Lower lobe of right lung (tissue), 2 donors: Measurements from ENCODE around the gene PEG3. TPM values are rescaled to one million over a fixed set of nuclear protein-coding genes. Genes with fewer than 3 reads are reported as not detected.

Experiments used
- ATAC-seq, 2 donors: fragments of 200-7000 bp; cut with Tn5 transposase; one replicate each; pipeline ENCODE4 v1.9.1; 2020 to 2022; ENCODE audit warnings: mild to moderate bottlenecking in 2 of 2, moderate library complexity in 2 of 2
- DNase-seq: peaks from one replicate; pipeline ENCODE4 v3.0.0-alpha.2; 2020
- H3K27ac ChIP-seq: fragments of 200-600 bp; one replicate; pipeline ENCODE4 v1.8.0; 2022
- H3K27me3 ChIP-seq: fragments of 200-600 bp; one replicate; pipeline ENCODE4 v1.8.0; 2022; ENCODE audit warnings: low read depth
- H3K36me3 ChIP-seq: fragments of 200-600 bp; one replicate; pipeline ENCODE4 v1.8.0; 2022; ENCODE audit warnings: mild to moderate bottlenecking
- H3K4me1 ChIP-seq: fragments of 200-600 bp; one replicate; pipeline ENCODE4 v1.8.0; 2022
- H3K4me3 ChIP-seq: fragments of 200-600 bp; one replicate; pipeline ENCODE4 v1.8.0; 2022; ENCODE audit warnings: mild to moderate bottlenecking
- H3K9me3 ChIP-seq: fragments of 200-600 bp; one replicate; pipeline ENCODE4 v1.8.0; 2022
- intact Hi-C: fragments of 100-400 bp; cut with DNase I; formaldehyde crosslinking; loops from one replicate; pipeline ENCODE4 v1.11.0; 2022
- total RNA-seq: library from RNA; stranded (reverse); fragmentation: NEBNext Ultra II Directional; extraction: Animal tissue kit (Norgen Biotek cat#: 25700); gene quantifications from one replicate; pipeline ENCODE4 v1.2.1, GENCODE V29; 2021
- TF ChIP-seq, protein P1 (sequence below): fragments of 200-600 bp; IDR thresholded peaks from one replicate; pipeline ENCODE4 v1.8.0; 2022; ENCODE audit warnings: antibody characterized with exemption, mild to moderate bottlenecking
- donor health status: DM: no; HTN: yes; CAD: no; lungs with severe emphysema.

PEG3 gene
- total RNA-seq, 1 donor from 2014 or later, result 5.0 TPM

DNA sequence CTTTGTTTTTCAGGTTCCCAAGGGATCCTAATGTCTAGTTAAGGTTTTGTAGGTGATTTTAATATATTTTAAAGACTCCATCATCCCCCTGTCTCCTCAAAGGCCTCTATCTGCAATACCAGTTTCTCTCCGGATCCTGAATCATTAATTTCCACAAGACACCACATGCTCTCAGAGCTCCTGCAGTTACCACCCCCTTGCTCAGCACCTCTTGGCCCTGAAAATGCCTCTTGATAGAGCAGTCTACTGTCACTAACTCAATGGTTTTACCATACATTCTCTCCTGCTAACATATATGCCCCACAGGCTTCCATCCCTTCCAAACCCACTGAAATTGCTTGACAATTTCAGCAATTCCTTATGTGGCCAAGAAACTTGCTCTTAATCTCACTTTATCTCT lies 1.9 kb upstream of the PEG3 start:
- Histone ChIP-seq H3K4me1 (no peaks in the 10 kb centered on the region), H3K36me3 (no peaks in the 10 kb centered on the region), H3K4me3 (no peak overlapping the region), H3K27me3 (peaks cover 14% of the 10 kb centered on the region), H3K9me3 (peaks cover 5% of the 10 kb centered on the region), H3K27ac (no peak overlapping the region)
- TF ChIP-seq, protein P1, sequence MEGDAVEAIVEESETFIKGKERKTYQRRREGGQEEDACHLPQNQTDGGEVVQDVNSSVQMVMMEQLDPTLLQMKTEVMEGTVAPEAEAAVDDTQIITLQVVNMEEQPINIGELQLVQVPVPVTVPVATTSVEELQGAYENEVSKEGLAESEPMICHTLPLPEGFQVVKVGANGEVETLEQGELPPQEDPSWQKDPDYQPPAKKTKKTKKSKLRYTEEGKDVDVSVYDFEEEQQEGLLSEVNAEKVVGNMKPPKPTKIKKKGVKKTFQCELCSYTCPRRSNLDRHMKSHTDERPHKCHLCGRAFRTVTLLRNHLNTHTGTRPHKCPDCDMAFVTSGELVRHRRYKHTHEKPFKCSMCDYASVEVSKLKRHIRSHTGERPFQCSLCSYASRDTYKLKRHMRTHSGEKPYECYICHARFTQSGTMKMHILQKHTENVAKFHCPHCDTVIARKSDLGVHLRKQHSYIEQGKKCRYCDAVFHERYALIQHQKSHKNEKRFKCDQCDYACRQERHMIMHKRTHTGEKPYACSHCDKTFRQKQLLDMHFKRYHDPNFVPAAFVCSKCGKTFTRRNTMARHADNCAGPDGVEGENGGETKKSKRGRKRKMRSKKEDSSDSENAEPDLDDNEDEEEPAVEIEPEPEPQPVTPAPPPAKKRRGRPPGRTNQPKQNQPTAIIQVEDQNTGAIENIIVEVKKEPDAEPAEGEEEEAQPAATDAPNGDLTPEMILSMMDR, result no peak
- DNase-seq (no peak), ATAC-seq (no peak)
- intact Hi-C loops, result no loop called here

DNA sequence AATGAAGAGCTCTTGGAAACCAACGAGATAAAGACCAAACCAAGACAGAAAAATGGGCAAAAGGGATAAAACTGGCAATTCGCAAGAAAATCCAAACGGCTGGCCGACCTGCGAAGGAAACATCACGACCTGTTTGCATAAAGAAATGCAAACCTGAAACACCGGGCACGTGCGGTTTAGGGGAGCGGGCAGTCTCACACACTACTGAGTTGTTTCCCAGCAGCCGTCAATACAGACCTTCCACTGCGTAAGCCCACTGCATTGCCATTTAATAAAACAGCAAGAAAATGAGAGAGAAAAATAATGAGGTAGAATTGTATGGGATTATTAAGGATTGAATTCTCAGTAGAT lies 642 bp upstream of the PEG3 start:
- TF ChIP-seq, protein P1, result no peak
- Histone ChIP-seq H3K36me3 (no peaks in the 10 kb centered on the region), H3K4me3 (no peak overlapping the region), H3K4me1 (no peaks in the 10 kb centered on the region), H3K27me3 (peaks cover 14% of the 10 kb centered on the region), H3K9me3 (peaks cover 5% of the 10 kb centered on the region), H3K27ac (no peak overlapping the region)
- intact Hi-C loops, result no loop called here
- no peak for ATAC-seq
- no peak for DNase-seq

DNA sequence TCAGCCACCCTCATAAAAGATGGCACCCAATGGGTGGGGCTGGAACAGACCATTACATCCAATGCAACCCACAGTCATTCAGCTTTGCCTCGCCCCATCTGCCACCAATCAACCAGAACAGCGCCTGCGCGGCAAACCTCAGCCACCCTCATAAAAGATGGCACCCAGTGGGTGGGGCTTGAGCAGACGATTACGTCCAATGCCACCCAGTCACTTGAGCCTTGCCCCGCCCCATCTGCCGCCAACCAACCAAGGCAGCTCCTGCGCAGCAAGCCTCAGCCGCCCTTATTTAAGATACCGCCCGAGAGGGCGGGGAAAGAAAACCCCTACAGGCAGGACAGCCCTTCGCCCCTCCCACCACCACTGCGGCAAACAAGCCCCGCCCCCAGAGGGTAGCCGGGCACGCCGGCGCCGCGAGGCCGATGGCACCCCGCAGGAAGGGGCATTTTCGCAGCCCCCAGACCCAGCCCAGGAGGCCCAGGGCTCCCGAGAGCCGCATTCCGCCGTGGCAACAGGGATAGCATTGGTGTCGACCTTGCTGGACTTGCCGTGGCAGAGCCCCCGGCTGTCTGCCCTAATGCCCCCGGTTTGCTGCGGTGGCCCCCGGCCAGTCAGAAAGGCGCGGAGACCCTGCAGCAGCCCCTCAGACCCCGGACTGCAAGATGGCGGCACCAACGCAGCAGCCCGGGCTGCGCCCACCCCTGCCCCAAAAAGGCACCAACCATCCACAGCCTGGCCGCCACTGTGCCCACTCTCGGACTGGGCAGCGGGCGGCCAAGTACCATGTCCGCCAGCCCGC lies 675 bp downstream of the PEG3 start:
- peak overlapping the region; percentile 32 for H3K27ac ChIP-seq
- ATAC-seq, result peak; percentile 66
- no peaks in the 10 kb centered on the region for H3K4me1 ChIP-seq
- intact Hi-C loops, result no loop called here
- H3K4me3 ChIP-seq, result peak overlapping the region; percentile 43
- TF ChIP-seq, protein P1, result no peak
- H3K36me3 ChIP-seq, result no peaks in the 10 kb centered on the region
- H3K9me3 ChIP-seq, result peaks cover 5% of the 10 kb centered on the region
- peaks cover 14% of the 10 kb centered on the region for H3K27me3 ChIP-seq
- peak; percentile 89 for DNase-seq

DNA sequence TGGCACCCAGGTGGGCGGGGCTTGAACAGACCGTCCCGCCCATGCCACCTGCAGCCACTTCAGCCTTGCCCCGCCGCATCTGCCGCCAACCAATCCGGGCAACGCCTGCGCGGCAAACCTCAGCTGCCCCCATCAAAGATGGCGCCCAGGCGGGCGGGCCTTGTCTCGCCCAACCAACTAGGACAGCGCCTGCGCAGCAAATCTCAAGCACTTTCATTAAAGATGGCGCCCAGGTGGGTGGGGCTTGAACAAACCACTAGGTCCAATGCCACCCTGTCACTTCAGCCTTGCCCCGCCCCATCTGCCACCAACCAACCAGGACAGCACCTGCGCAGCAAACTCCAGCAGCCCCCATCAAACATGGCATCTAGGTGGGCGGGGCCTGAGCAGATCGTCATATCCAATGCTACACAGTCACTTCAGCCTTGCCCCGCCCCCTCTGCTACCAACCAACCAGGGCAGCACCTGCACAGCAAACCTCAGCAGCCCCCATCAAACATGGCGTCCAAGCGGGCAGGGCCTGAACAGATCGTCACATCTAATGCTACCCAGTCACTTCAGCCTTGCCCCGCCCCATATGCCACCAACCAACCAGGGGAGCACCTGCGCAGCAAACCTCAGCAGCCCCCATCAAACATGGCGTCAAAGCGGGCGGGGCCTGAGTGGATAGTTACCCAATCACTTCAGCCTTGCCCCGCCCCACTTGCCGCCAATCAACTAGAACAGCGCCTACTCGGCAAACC lies 1.4 kb downstream of the PEG3 start:
- Histone ChIP-seq H3K27me3 (peaks cover 14% of the 10 kb centered on the region), H3K27ac (peak overlapping the region; percentile 70), H3K36me3 (no peaks in the 10 kb centered on the region), H3K4me1 (no peaks in the 10 kb centered on the region), H3K9me3 (peaks cover 5% of the 10 kb centered on the region), H3K4me3 (peak overlapping the region; percentile 44)
- intact Hi-C loops, result no loop called here
- DNase-seq, result peak; percentile 92
- ATAC-seq, result peak; percentile 74 to 81
- TF ChIP-seq, protein P1, result no peak

DNA sequence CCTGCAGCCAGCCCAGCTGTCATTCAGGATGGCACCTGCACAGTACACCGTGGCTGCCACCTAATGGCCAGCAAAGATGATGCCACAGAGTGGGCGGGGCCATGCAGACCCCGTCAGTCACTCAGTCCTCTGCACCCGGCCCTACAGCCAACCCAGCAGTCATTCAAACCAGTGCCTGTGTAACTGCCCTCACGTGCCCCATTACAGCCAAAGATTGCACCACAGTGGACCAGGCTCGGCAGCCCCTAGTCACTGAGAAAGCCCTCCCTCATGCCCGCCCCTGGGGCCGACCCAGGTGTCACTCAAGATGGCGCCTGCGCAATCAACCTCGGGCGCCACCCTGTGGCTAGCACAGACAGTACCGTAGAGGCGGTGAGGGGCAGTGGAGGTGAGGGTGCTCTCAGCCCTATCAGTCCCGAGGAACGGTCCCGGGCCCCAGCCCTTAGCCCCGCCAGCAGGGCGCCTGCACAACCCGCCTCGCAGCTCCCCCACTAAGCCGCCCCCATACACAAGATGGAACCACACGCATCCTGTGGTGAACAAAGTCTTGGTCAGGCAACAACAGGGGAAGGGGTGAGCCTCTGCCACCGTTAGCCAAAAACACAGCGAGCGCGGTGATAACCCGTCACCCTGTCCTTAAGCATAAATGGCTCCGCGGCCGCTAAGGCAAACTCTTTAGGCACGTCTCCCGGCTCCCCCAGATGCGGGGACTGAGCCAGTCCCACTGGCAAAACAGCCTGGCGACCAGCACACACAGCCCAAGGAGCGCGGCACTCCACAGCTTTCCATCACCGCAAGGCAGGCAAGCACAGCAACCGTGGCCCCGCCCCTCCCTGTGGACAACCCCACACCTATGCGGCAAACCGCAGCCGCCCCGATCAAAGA lies 2.3 kb downstream of the PEG3 start:
- peak overlapping the region; percentile 70 for H3K27ac ChIP-seq
- intact Hi-C loops, result no loop called here
- ATAC-seq, result peak; percentile 57 to 66

More for the DNA sequence above, 2.3 kb downstream of the PEG3 start:
- H3K9me3 ChIP-seq, result peaks cover 5% of the 10 kb centered on the region
- no peaks in the 10 kb centered on the region for H3K4me1 ChIP-seq
- H3K4me3 ChIP-seq, result peak overlapping the region; percentile 44
- H3K27me3 ChIP-seq, result peaks cover 14% of the 10 kb centered on the region
- DNase-seq, result peak; percentile 60
- H3K36me3 ChIP-seq, result no peaks in the 10 kb centered on the region
- TF ChIP-seq, protein P1, result peak; percentile 35
